GM19099 (cell line): ENCODE measurements around the gene SLC9A4.

Source experiments
- POLR2A ChIP-seq: IDR thresholded peaks from 3 replicates; pipeline ENCODE4 v1.6.1; 2011; ENCODE audit warnings: low read depth; ENCODE audit not compliant: insufficient read length; ENCODE audit errors: extremely low read depth

SLC9A4 gene

DNA sequence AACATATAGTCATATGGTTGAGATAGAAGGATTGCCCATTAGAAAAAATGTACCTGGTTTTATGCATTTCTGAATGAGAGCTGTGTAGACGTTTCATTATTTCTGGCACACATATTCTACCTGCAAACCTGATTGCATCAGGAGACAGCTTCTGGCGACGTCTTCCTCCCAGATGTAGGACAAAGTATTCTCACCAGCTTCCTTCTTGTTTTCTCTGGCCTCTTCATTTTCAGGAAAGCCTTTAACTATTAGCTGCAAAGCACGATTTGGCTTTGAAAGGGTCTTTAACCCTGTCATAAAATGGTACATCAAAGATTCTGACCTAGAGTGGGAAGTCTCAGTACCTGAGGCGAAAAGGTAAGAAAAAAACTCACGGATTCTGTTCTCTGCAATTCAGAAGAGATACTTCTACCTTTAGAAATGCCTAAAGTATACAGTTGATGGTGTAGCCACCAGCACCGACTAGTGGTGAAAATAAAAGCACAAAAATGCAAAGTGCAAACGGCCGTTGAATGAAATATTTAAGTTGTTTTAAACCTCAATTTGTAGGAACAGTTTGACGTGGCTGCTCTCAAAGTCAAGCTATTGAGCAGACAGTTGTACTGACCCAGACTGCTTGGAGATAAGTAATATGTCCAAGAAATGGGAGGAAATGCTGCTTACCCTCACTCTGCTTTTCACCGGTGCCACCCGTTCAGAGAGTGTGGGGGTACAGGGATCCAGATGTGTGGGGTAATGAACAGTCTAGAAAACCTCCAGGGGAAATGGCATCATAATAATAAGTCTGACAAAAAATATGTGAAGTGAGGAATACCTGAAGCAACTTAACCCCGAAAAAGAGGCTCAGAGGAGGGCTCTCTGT lies 29.8 kb upstream of the SLC9A4 start:
- TF ChIP-seq POLR2A, result no peak

DNA sequence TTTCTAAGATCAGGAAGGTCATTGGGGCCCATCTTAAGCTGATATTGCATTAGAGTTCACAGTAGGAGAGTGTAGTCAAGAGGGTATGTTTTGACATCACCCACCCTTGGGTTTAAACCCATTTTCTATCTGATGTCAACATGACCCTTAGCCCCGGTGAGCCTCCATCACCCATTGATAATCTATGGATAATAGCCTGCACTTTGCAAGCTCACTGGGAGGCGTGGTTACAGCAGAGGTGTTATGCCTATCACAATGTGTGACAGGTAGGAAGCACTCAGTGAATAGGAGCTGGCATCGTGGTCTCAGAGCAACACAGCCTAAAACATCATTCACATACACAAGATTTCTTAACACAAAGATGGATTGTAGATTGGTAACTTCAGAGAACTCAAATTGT lies 28.8 kb upstream of the SLC9A4 start:
- no peak for TF ChIP-seq POLR2A

DNA sequence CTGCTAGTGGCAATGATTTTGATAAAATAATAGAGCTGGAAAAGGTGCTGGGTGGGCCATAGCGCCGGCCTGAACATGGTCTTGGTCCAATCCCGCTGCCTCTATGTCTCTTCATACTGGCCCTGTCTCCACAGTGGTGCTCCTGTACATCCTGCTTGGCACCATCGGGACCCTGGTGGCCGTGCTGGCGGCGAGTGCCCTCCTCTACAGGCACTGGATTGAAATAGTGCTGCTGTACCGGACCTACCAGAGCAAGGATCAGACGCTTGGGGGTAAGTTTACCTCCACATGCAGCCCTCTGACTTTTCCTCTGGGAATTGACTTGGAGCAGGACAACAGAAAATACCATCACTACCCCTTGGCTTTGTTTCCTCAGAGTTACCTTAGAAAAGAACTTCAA lies 26.1 kb upstream of the SLC9A4 start:
- TF ChIP-seq POLR2A, result no peak

DNA sequence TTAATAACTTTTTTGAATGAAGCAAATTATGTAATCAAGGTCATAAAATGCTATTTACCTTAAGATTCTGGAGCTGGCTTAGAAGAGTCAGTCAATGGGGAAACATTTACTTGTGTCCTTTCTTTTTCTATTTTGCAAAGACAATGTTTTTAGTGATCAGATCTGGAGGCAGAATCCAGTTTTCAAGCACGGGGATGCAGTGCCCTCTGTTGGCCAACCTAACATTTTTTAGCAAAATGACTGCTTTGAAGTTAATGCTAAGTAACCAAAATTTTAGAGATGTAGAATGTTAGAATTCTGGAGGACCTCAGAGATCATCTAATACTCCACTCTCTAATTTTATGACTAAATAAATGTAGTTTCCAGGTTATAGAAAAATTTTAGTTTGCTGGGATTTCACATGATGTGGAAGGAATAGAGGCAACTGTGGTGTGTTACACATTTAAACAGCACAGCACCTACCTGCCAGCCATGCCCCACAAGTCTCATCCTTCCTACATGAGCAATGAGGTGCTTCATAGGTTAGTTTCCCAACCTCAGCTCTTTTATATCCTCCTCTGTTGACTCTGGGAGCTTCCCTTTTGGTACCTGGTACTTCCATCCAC lies 23.6 kb upstream of the SLC9A4 start:
- TF ChIP-seq POLR2A, result no peak

DNA sequence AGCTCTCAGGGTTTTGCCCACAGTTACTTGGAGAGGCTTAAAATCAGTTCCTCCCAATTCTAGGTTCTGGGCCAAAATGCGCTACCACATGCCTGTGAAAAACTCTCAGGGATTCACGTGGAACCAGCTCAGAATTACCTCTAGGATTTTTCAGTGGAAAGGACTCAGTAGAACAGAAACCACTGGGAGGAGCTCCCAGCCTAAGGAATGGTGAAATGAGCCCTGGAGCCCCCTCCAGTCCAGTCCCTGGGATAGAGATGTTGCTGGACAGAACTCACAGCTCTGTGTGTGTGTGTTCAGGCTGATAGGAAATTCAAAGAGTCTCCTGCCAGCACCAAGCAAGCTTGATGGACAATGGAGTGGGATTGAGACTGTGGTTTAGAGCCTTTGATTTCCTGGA lies 21.1 kb upstream of the SLC9A4 start:
- no peak for TF ChIP-seq POLR2A

DNA sequence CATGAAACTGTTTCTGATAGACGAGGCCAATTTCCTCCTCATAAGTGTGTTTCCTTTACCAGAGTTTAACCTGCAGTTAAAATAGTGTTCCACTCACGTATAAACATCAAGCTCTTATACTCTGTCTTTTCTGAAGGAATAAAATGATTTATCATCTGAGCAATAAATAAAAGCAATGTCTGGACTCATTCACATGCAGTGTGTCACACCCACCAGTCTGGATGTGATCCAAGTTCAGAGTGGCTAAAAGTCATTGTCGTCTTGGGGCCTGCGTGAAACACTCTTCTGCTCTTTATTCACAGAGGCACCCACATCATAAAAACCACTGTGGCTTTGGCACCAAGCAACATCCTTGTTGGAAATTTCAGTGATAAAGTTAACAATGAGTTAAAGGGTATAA lies 19.5 kb upstream of the SLC9A4 start:
- no peak for TF ChIP-seq POLR2A

DNA sequence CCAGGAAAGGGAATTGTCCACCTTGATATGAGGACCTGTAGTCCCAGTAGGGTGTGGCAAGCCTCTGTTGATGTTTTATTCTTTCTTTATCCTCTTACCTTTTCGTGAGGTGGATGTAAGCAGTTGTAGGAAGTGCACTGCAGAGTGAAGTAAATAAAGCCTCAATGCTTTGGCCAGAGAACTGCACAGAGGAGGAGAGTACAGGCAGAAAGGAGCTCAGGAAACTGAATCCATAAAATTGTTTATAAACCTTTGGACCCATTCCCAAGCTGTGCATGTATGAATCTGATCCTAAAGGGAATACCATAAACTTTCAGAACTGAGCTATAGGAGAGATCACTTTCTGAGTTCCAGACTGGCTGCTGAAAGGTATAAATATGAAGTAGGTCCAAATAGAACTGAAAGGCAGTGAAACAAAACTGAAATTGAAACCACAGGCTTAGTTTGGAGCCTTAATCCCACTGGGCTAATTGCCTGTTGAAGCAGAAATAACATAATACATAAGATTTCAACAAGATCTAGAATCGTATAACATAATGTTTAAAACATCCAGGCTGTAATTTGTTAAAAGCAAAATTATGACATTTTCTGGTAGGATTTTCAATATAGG lies 17.9 kb upstream of the SLC9A4 start:
- TF ChIP-seq POLR2A, result no peak

DNA sequence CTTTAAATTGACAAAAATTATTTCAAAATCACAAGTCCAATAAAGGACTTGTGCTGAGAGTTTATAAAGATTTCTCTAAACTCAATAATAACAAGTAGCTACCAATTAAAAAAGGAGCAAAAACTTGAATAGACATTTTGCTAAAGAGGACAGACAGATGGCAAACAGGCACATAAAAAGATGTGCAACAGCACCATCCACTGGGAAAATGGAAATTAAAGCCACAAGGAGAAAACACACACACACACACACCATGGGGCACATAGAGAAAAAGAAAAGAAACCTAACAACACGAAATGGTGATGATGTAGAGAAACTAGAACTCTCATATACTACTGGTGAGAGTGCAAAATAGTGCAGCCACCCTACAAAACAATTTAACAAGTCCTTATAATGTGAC lies 12.6 kb upstream of the SLC9A4 start:
- TF ChIP-seq POLR2A, result no peak

DNA sequence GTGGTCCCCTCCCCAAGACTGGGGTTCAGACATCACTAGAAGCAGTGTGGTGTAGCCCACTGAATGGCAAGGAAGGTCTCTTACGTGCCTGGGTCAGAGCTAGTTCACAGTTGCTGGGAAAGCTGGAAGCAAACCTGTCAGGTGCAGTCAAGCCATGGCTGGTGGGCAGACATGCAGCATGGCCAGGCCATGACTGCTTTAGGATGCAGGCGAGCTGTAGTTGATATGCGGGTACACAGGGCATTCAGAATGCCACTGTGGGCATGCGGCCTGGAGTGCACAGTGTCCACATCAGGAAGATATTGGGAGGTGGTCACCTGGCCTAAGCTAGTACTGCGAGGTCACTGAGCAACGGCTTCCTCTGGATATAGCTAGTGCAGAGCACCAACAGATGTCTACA lies 11.8 kb upstream of the SLC9A4 start:
- TF ChIP-seq POLR2A, result no peak

DNA sequence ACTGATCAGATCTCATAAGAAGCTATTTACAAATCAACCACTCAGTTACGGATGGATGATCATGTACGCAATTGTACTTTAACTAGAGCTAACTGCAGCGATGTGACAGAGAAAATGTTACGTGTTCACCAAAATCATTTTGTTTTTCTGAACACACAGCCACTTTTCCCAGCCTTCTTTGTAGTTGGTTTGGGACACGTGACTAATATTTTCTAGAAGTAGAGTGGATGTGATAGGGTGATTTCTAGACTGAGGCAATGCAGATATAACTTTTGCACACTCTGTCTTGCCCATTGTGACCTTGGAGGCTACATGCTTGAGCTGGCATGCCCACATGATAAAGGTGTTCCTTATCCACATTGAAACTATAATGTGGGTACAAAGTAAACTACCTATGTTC lies 9.9 kb upstream of the SLC9A4 start:
- TF ChIP-seq POLR2A, result no peak

DNA sequence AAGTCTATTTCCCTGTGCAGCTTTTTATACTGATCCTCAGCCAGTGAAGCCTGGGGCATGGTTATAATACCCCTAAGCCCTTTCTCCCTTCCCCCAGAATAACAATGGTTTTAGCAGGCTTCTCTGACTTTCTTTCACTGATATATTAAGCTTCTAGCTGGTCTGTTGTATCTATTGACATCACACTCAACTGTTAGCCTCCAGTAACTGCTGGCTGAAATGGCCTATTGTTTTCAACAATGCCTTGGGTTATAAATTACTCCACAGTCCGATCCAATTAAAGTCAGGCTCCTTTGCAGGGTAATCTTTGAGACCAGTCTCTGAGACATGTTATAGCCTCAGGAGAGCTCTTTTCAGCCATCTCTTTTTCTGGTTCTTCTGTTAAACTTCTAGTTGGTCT lies 2.9 kb upstream of the SLC9A4 start:
- TF ChIP-seq POLR2A, result no peak

DNA sequence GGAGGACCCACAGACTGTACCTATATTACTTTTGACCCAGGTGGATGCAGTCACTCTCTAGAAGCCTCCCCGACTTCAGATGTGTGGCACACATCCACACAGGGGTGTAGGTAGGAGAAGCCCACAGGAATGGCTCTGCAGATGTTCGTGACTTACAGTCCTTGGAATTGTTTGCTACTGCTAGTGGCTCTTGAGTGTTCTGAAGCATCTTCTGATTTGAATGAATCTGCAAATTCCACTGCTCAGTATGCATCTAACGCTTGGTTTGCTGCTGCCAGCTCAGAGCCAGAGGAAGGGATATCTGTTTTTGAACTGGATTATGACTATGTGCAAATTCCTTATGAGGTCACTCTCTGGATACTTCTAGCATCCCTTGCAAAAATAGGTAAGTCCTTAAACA lies 605 bp downstream of the SLC9A4 start:
- TF ChIP-seq POLR2A, result no peak

DNA sequence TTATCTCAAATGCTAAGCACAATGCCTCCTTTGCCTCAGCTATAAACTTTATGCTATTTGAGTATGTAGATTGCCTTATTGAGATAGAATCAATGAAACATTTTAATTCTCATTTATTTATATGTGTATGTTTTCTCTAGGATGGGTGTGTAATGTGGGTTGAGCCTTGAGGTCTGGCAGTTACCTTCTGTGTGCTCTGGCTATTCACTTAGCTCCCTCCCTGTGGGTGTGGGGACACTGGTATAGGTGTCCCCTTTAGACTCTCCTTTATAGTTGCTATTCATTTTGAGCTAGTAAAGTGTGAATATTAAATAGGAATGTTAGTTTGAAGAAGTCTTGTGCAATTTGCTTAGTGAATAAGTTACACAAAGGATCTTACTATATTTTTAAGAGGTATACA lies 1.8 kb downstream of the SLC9A4 start:
- no peak for TF ChIP-seq POLR2A

DNA sequence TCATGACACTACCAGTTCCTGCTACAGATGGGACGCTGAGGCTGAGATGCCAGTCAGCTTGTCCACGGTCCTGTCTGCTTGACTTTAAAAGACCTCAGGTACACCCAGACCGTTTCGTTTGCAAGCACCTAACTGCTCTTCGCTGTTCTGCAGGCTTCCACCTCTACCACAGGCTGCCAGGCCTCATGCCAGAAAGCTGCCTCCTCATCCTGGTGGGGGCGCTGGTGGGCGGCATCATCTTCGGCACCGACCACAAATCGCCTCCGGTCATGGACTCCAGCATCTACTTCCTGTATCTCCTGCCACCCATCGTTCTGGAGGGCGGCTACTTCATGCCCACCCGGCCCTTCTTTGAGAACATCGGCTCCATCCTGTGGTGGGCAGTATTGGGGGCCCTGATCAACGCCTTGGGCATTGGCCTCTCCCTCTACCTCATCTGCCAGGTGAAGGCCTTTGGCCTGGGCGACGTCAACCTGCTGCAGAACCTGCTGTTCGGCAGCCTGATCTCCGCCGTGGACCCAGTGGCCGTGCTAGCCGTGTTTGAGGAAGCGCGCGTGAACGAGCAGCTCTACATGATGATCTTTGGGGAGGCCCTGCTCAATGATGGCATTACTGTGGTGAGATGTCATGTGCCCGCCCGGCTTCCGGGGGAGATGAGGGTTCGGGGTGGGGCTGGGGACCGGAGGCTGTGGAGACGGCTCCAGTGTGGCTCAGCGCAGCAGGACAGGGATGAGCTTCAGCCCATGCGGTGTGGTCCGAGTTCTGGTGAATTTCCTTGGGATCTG lies 5.9 kb downstream of the SLC9A4 start:
- no peak for TF ChIP-seq POLR2A

DNA sequence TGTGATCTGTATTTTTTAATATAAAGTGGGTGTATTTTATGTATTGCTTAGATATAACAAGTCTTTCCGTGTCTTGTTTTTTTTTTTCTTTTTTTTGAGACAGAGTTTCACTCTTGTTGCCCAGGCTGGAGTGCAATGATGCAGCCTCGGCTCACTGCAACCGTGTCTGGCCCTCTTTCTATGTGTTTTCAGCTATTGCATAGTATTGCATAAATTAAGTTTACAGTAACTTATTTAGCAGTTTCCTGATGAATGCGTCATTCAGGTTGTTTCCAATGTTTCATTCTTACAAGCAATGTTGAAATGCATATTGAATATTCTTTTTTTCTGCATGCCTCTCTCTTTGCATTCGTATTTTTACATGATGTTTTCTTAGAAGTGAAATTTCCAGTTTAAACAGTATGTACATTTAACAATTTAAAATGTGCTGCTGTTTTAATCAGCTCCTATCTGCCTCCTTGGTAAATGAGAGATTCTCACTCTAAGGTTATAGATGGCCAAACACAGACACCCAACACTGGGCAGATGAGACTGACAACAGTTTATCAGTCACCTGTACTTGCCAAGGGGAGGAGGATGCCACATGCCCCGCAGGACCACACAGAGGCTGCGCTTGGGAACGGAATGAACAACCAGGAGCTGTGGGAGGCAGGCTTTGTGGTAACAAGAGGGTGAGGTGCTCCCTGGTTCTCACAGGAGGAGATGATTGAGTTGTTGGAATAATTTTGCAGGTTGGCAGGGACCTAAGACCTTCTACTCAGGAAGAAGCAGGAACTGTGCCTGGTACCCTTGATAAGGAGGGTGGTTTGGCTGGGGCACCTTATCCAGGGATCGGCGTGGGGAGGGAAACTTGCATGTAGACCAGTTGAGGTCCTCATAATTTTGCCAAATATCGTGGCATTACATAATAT lies 7.5 kb downstream of the SLC9A4 start:
- no peak for TF ChIP-seq POLR2A

DNA sequence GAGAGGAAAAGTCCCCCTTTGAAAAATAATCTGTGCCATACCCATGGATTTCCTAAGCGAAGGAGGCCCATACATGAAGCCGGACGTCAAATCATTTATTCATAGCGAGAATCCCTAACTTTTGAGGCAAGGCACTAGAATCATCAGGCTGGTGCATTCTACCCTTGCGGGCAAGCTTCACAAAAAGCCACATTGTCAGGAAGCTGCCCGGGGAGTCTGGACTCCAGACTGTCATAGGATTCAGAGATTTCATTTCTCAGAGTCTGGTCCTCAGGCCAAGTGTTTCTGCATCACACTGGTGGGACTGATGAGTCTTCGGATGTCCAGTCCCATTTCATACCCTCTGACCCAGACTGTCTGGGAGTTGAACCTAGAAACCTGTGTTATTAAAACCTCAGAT lies 8.9 kb downstream of the SLC9A4 start:
- TF ChIP-seq POLR2A, result no peak
